HuH-7 (cell line): ENCODE results near the gene BID.
"Not testable (repeated sequence)": the region's sequence is repeated elsewhere in the genome, so short reads cannot be mapped to it uniquely, and the experiment has no call there.

ENCODE experiments used
- DNase-seq: peaks from one replicate; pipeline ENCODE4 v3.0.0; 2011; ENCODE audit warnings: low spot score

Gene BID

GRCh38 chr22:17699696-17700340, 74.5 kb downstream of the BID start:
- no peak for DNase-seq

GRCh38 chr22:17698948-17699347, 75.3 kb downstream of the BID start:
- DNase-seq, result no peak

GRCh38 chr22:17698276-17698675, 76.0 kb downstream of the BID start:
- DNase-seq, result not testable (repeated sequence)

GRCh38 chr22:17697196-17697595, 77.1 kb downstream of the BID start:
- not testable (repeated sequence) for DNase-seq

GRCh38 chr22:17695986-17696385, 78.3 kb downstream of the BID start:
- no peak for DNase-seq

GRCh38 chr22:17694752-17695151, 79.5 kb downstream of the BID start:
- DNase-seq, result no peak

GRCh38 chr22:17694193-17694592, 80.1 kb downstream of the BID start:
- no peak for DNase-seq

GRCh38 chr22:17692841-17693240, 81.4 kb downstream of the BID start:
- no peak for DNase-seq

GRCh38 chr22:17684245-17684644, 90.0 kb downstream of the BID start:
- DNase-seq, result no peak
